A673 (cell line): ENCODE data around the gene BLTP1. TPM values are rescaled to one million over a fixed set of nuclear protein-coding genes. Genes with fewer than 3 reads are reported as not detected.

Experiments used
- BruUV-seq: library from RNA; stranded (reverse); fragments of 400-500 nt; replicated peaks from 2 replicates; lab custom pipeline; 2021; lab: Mats Ljungman, UMichigan
- CTCF ChIA-PET: fragments of 300-600 bp; sonication (Branson Sonifier 250); formaldehyde crosslinking; loops from one replicate; lab custom pipeline; 2022; ENCODE audit warnings: antibody characterized with exemption; lab: Charles Lee
- POLR2A ChIA-PET: fragments of 300-600 bp; sonication (Branson Sonifier 250); formaldehyde crosslinking; loops from one replicate; lab custom pipeline; 2022; ENCODE audit warnings: antibody characterized with exemption; ENCODE audit not compliant: low non-redundant PET; lab: Charles Lee
- DNase-seq: peaks from one replicate; pipeline ENCODE4 v3.0.0-alpha.2; 2015; ENCODE audit warnings: low spot score
- H3K27ac ChIP-seq: fragments of 200-600 bp; sonication (generic); 2 replicates; pipeline ENCODE4 v1.5.1; 2016; ENCODE audit warnings: mixed run types, low read depth, mild to moderate bottlenecking, mixed read lengths, antibody characterized with exemption, low read length; ENCODE audit not compliant: poor library complexity, severe bottlenecking
- H3K27me3 ChIP-seq: fragments of 200-600 bp; sonication (generic); replicated peaks from 2 replicates; pipeline ENCODE4 v1.6.1; 2017; ENCODE audit warnings: mixed run types, low read depth, mild to moderate bottlenecking, mixed read lengths, antibody characterized with exemption, low read length; ENCODE audit not compliant: insufficient read depth, poor library complexity
- H3K36me3 ChIP-seq: fragments of 200-600 bp; sonication (generic); 2 replicates; pipeline ENCODE4 v1.6.1; 2016; ENCODE audit warnings: mixed run types, mild to moderate bottlenecking, mixed read lengths, antibody characterized with exemption, low read length; ENCODE audit not compliant: insufficient read depth, poor library complexity, severe bottlenecking
- H3K4me1 ChIP-seq: fragments of 200-600 bp; sonication (generic); 2 replicates; pipeline ENCODE4 v1.6.1; 2017; ENCODE audit warnings: mixed run types, mild to moderate bottlenecking, mixed read lengths, antibody characterized with exemption, low read length; ENCODE audit not compliant: insufficient read depth, poor library complexity, severe bottlenecking
- H3K4me3 ChIP-seq: fragments of 200-600 bp; sonication (generic); 2 replicates; pipeline ENCODE4 v1.5.1; 2016; ENCODE audit warnings: low read depth, mixed run types, mild to moderate bottlenecking, mixed read lengths, low read length; ENCODE audit not compliant: poor library complexity, severe bottlenecking
- H3K9me3 ChIP-seq: fragments of 200-600 bp; sonication (generic); 2 replicates; pipeline ENCODE4 v1.6.1; 2016; ENCODE audit warnings: mixed run types, low read depth, mild to moderate bottlenecking, mixed read lengths, antibody characterized with exemption, low read length; ENCODE audit not compliant: poor library complexity, severe bottlenecking
- CTCF ChIP-seq: fragments of 300-800, 200-600 bp; sonication (generic); conservative IDR thresholded peaks from 2 replicates; pipeline ENCODE4 v1.5.1; 2017; ENCODE audit warnings: low read depth, mild to moderate bottlenecking, antibody characterized with exemption, low read length, moderate library complexity, mixed read lengths
- EZH2 ChIP-seq: fragments of 200-600 bp; sonication (generic); IDR thresholded peaks from 2 replicates; pipeline ENCODE4 v1.6.1; 2017; ENCODE audit warnings: borderline replicate concordance, low read depth, mild to moderate bottlenecking, mixed read lengths, antibody characterized with exemption, low read length; ENCODE audit not compliant: poor library complexity, severe bottlenecking
- intact Hi-C: fragments of 100-400 bp; cut with micrococcal nuclease; formaldehyde crosslinking; loops from one replicate; pipeline ENCODE4 v1.10.0; 2022; ENCODE audit not compliant: unreplicated experiment
- total RNA-seq: library from RNA; stranded (reverse); gene quantifications from 2 replicates; pipeline ENCODE4 v1.2.3, GENCODE V29; 2021

Gene BLTP1
- total RNA-seq, 1 experiment from 2014 or later = 23.9 TPM

- H3K9me3 ChIP-seq = no peaks in the 10 kb centered on the region
- H3K27ac ChIP-seq = no peak overlapping the region
- H3K4me3 ChIP-seq = no peak overlapping the region
- H3K27me3 ChIP-seq = no peaks in the 10 kb centered on the region
- no peaks in the 10 kb centered on the region for H3K4me1 ChIP-seq
- intact Hi-C loops = no loop called here
- ChIA-PET POLR2A (no interaction called here), CTCF (no interaction called here)
- no peaks in the 10 kb centered on the region for H3K36me3 ChIP-seq
- TF ChIP-seq CTCF (no peak), EZH2 (no peak)
- no peak for DNase-seq
- BruUV-seq = no TSS peak
Measured at GRCh38 chr4:122140834-122141233, 11.3 kb upstream of the BLTP1 start.

GRCh38 chr4:122142687-122143086, 9.4 kb upstream of the BLTP1 start:
- Histone ChIP-seq H3K27me3 (no peaks in the 10 kb centered on the region), H3K27ac (no peak overlapping the region), H3K9me3 (no peaks in the 10 kb centered on the region), H3K36me3 (no peaks in the 10 kb centered on the region), H3K4me1 (no peaks in the 10 kb centered on the region), H3K4me3 (no peak overlapping the region)
- TF ChIP-seq CTCF = no peak
- CTCF ChIA-PET = no interaction called here
- no TSS peak for BruUV-seq
- intact Hi-C loops = no loop called here
- POLR2A ChIA-PET = no interaction called here
- DNase-seq = no peak

- intact Hi-C loops = no loop called here
- TF ChIP-seq CTCF = no peak
- no peak for TF ChIP-seq EZH2
- BruUV-seq = no TSS peak
- H3K36me3 ChIP-seq = no peaks in the 10 kb centered on the region
- POLR2A ChIA-PET = no interaction called here
- H3K27ac ChIP-seq = no peak overlapping the region
- no peak for DNase-seq
- H3K4me3 ChIP-seq = no peak overlapping the region
- H3K27me3 ChIP-seq = no peaks in the 10 kb centered on the region
- CTCF ChIA-PET = no interaction called here
- H3K4me1 ChIP-seq = no peaks in the 10 kb centered on the region
- no peaks in the 10 kb centered on the region for H3K9me3 ChIP-seq
Measured at GRCh38 chr4:122146652-122147051, 5.5 kb upstream of the BLTP1 start.
